Measurements from ENCODE around the gene GRIK5.

Gene GRIK5

DNA sequence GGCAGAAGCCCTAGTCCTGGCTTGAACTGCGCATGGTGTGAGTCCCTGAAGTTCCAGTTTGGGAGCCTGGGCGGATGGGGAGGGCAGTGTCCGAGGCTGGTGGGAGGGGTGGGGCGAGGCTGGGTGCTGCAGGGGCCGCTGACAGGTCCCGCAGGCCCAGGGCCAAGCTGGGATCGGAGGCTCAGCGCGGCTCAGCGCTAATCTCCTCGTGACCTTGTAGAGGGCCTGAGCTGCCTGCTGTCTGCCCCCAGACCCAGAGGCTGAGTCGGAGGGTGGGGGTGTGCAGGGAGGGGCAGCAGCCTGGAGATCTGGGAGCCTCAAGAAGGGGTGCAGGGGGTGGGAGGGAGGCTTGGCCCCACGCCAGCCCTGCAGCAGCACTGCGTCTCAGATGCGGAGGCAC, 79.0 kb downstream of the GRIK5 start:
- no peak overlapping the region for H3K27ac ChIP-seq
- POLR2A ChIA-PET (ENCODE audit: low non-redundant PET) = interaction anchor here (0.6 kb wide), 1 partner anchor 26 kb away, joined by 4 read pairs; no protein-coding TSS in a partner anchor
- TF ChIP-seq CTCF (conservative IDR thresholded peaks at IDR 0.05; ENCODE audit: low read depth) = no peak
- no peak for DNase-seq (ENCODE audit: low spot score)
- CTCF ChIA-PET = interaction anchor here (0.6 kb wide), 1 partner anchor 478 kb away, joined by 3 read pairs; no protein-coding TSS in a partner anchor

- no peak overlapping the region for H3K27ac ChIP-seq
- DNase-seq (ENCODE audit: low spot score) = no peak
- ChIA-PET CTCF (no interaction called here), POLR2A (ENCODE audit: low non-redundant PET) (no interaction called here)
- TF ChIP-seq CTCF (conservative IDR thresholded peaks at IDR 0.05; ENCODE audit: low read depth) = no peak
Measured at GRCh38 chr19:41990615-41991014, 79.4 kb downstream of the GRIK5 start.

DNA sequence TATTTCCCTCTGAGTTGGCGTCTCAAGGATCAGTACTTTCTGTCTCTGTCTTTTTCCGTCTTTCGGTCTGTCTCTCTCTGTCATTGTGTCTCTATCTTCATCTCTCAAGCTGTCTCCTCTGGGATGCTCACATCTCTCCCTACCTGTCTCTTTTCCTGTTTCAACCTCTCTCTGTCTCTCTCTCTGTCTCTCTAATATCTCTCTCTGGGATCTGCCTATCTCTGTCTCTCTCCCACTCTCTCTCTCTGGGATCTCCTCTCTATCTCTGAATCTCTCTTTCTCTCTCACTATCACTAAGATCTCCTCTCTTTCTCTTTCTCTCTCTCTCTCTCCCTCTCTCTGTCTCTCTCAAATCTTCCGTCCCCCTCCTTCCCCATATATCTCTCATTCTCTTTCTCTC, 80.0 kb downstream of the GRIK5 start:
- H3K27ac ChIP-seq = no peak overlapping the region
- TF ChIP-seq CTCF (conservative IDR thresholded peaks at IDR 0.05; ENCODE audit: low read depth) = no peak
- ChIA-PET POLR2A (ENCODE audit: low non-redundant PET) (no interaction called here), CTCF (no interaction called here)
- no peak for DNase-seq (ENCODE audit: low spot score)

DNA sequence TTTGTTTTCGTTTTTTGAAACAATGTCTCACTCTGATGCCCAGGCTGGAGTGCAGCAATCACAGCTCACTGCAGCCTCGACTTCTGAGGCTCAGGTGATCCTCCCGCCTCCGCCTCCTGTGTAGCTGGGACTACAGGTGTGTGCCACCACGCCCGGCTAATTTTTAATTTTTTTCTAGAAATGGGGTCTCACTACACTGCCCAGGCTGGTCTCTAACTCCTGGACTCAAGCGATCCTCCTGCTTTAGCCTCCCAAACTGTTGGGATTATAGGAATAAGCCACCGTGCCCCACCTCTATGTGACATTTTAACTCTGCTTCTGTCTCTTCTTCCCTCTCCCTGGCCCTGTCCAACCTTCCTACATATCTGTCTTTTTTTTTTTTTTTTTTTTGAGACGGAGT, 81.1 kb downstream of the GRIK5 start:
- no peak overlapping the region for H3K27ac ChIP-seq
- no peak for DNase-seq (ENCODE audit: low spot score)
- CTCF ChIA-PET = interaction anchor here (0.6 kb wide), 1 partner anchor 163 kb away, joined by 4 read pairs; no protein-coding TSS in a partner anchor
- TF ChIP-seq CTCF (conservative IDR thresholded peaks at IDR 0.05; ENCODE audit: low read depth) = no peak
- POLR2A ChIA-PET (ENCODE audit: low non-redundant PET) = no interaction called here

GRCh38 chr19:41987141-41987860, 82.7 kb downstream of the GRIK5 start:
- ChIA-PET POLR2A (ENCODE audit: low non-redundant PET) (no interaction called here), CTCF (no interaction called here)
- no peak overlapping the region for H3K27ac ChIP-seq
- DNase-seq (ENCODE audit: low spot score) = no peak
- TF ChIP-seq CTCF (conservative IDR thresholded peaks at IDR 0.05; ENCODE audit: low read depth) = no peak

DNA sequence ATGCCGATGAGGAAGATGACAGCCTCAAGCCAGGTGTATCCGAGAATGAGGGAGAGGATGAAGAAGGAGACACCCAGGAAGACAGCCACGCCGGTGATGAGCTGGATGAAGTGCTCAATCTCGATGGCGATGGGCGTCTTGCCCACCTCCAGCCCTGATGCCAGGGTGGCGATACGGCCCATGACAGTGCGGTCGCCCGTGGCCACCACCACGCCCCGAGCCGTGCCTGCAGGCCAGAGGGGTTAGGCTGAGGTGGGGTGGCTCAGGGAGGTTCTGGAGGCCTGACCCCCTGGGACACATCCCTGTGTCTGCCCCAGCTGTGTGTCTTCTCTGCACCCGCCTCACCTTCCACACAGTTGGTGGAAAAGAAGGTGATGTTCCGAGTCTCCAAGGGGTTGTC, 85.0 kb downstream of the GRIK5 start:
- H3K27ac ChIP-seq = no peak overlapping the region
- ChIA-PET POLR2A (ENCODE audit: low non-redundant PET) (no interaction called here), CTCF (no interaction called here)
- DNase-seq (ENCODE audit: low spot score) = no peak
- TF ChIP-seq CTCF (conservative IDR thresholded peaks at IDR 0.05; ENCODE audit: low read depth) = no peak
